BE2C (cell line): ENCODE results near the gene ANO9.

Source experiments
- DNase-seq: peaks from one replicate; pipeline ENCODE4 v3.0.0-alpha.2; 2020
- H3K27me3 ChIP-seq: fragments of 250-450 bp; sonication (Bioruptor Pico); 2 replicates; pipeline ENCODE4 v1.5.1; 2020; ENCODE audit warnings: mild to moderate bottlenecking
- H3K36me3 ChIP-seq: fragments of 250-450 bp; sonication (Bioruptor Pico); 2 replicates; pipeline ENCODE4 v1.5.1; 2020; ENCODE audit warnings: mild to moderate bottlenecking
- H3K4me1 ChIP-seq: fragments of 250-450 bp; sonication (Bioruptor Pico); 2 replicates; pipeline ENCODE4 v1.5.1; 2020
- H3K4me3 ChIP-seq: 2 replicates; pipeline ENCODE4 v1.5.1; 2011; ENCODE audit warnings: low read depth, low read length
- H3K9me3 ChIP-seq: fragments of 250-450 bp; sonication (Bioruptor Pico); 2 replicates; pipeline ENCODE4 v1.5.1; 2020
- TF ChIP-seq, protein P1 (sequence below): IDR thresholded peaks from 2 replicates; pipeline ENCODE4 v1.5.1; 2012; ENCODE audit warnings: mild to moderate bottlenecking, low read depth, low read length

The ANO9 gene

DNA sequence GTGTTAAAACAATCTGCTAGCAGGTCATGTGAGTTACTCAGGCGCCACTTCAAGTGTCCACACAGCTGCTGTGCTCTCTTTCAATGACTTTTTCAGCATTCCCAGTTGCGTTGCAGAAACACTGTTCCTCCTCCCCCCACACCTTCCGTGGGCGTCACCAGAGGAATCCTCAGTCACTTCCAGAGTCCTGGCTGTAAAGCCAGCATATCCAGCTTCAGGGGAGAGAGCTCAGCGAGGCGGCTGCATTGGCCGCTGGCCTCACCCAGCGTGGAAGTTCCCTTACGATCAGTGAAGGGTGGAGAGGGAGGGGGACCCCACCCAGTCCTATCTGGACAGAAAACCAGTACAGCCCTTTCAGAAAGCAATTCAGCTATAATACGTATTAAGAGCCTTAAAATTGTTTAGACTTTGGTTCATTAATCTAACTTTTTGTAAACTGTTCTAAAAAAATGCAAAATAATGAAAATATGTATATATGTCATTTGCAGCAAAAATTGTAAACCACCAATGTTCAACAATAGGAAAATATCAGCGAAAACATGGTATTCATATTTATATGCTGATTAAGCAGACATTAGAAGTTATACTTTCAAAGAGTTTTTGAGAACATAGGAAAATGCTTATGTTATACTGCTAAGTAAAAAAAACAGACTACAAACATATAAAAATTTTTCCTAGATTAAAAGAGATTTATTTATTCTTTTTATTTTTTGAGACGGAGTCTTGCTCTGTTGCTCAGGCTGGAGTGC lies 2.8 kb upstream of the ANO9 start:
- Histone ChIP-seq H3K36me3 (no peaks in the 10 kb centered on the region), H3K4me1 (no peaks in the 10 kb centered on the region), H3K4me3 (no peak overlapping the region), H3K27me3 (no peaks in the 10 kb centered on the region), H3K9me3 (no peaks in the 10 kb centered on the region)
- DNase-seq: no peak
- TF ChIP-seq, protein P1, sequence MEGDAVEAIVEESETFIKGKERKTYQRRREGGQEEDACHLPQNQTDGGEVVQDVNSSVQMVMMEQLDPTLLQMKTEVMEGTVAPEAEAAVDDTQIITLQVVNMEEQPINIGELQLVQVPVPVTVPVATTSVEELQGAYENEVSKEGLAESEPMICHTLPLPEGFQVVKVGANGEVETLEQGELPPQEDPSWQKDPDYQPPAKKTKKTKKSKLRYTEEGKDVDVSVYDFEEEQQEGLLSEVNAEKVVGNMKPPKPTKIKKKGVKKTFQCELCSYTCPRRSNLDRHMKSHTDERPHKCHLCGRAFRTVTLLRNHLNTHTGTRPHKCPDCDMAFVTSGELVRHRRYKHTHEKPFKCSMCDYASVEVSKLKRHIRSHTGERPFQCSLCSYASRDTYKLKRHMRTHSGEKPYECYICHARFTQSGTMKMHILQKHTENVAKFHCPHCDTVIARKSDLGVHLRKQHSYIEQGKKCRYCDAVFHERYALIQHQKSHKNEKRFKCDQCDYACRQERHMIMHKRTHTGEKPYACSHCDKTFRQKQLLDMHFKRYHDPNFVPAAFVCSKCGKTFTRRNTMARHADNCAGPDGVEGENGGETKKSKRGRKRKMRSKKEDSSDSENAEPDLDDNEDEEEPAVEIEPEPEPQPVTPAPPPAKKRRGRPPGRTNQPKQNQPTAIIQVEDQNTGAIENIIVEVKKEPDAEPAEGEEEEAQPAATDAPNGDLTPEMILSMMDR: no peak

DNA sequence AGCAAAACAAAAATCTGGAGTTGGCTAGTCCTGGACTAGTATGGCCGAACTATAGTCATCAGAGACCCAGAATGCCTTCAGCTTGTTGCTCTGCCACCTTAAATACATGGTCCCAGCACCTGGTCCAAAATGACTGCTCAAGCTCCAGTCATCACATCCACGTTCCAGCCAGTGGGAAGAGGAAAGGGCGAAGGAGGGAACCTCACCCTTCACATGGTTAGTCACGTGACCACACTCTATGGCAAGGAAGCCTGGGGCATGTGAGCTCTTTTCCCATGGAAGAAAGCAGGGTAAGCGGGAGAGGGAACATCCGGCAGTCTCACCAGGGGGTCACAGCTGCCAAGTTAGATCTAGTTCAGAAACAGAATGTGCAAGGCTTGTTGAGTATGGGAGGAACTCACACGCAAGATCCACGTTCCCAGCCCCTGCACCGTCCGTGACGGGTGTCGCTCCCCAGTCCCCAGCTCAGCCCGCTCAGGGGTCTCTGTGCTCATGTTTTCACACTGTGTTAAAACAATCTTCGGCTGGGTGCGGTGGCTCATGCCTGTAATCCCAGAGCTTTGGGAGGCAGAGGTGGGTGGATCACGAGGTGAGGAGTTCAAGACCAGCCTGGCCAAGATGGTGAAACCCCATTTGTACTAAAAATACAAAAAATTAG lies 1.9 kb upstream of the ANO9 start:
- H3K36me3 ChIP-seq: no peaks in the 10 kb centered on the region
- no peaks in the 10 kb centered on the region for H3K4me1 ChIP-seq
- DNase-seq: no peak

DNA sequence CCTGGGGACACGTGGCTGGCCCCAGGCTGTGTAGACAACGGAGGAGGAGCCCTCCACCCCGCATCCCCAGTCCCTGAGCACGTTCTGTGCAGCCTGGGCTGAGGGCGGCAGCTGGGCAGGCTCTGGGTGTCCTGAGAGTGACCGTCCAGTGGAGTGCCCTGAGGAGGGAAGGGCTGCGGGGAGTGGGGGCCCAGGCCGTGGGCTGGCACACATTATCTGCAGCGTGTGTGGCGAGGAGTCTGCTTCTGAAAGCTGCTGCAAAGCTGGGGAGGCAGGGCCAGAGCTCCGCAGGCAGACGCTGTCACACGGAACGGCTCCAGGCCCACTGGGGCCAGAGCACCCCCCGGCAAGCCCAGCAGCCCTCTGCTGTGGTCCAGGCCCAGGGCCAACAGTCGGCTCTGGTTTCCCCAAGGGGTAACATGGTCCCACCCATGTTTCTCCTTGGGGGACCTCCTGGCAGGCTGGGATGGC lies 835 bp upstream of the ANO9 start:
- no peak for DNase-seq
- H3K27me3 ChIP-seq: no peaks in the 10 kb centered on the region
- TF ChIP-seq, protein P1: no peak
- H3K4me3 ChIP-seq: no peak overlapping the region
- H3K4me1 ChIP-seq: no peaks in the 10 kb centered on the region
- no peaks in the 10 kb centered on the region for H3K36me3 ChIP-seq
- H3K9me3 ChIP-seq: no peaks in the 10 kb centered on the region

More for the DNA sequence above, 1.9 kb upstream of the ANO9 start:
- no peak overlapping the region for H3K4me3 ChIP-seq
- no peaks in the 10 kb centered on the region for H3K27me3 ChIP-seq
- TF ChIP-seq, protein P1: no peak
- H3K9me3 ChIP-seq: no peaks in the 10 kb centered on the region

DNA sequence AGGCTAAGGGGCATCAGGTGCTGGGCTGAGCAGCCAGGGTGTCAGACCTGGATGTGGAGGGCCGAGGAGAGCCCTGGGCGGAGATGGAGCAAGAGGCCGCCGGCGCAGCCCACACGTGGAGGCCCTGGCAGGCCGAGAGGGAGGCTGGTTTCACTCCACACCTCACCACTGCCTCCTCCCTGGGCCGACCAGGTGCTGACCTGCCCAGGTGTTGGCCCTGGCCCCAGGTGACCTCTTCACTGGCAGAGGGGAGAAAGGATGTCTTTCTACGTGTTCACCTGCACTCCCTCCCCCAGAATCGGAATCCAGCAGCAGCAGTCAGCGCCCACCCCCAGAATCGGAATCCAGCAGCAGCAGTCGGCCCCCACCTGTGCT lies 781 bp downstream of the ANO9 start:
- TF ChIP-seq, protein P1: no peak
- DNase-seq: no peak
- H3K27me3 ChIP-seq: no peaks in the 10 kb centered on the region
- H3K4me3 ChIP-seq: no peak overlapping the region
- no peaks in the 10 kb centered on the region for H3K9me3 ChIP-seq
- H3K36me3 ChIP-seq: no peaks in the 10 kb centered on the region
- H3K4me1 ChIP-seq: no peaks in the 10 kb centered on the region

- DNase-seq: no peak
- TF ChIP-seq, protein P1: 0 out of 2 replicates have a peak, but pooled peaks have one; percentile 14
- H3K9me3 ChIP-seq: no peaks in the 10 kb centered on the region
- H3K4me3 ChIP-seq: no peak overlapping the region
- H3K27me3 ChIP-seq: no peaks in the 10 kb centered on the region
- no peaks in the 10 kb centered on the region for H3K4me1 ChIP-seq
- no peaks in the 10 kb centered on the region for H3K36me3 ChIP-seq
Measured at GRCh38 chr11:440065-441042, 1.5 kb downstream of the ANO9 start.
